Activated B cell treated with CpG ODN at 0.5 μM for 24 hours (primary cell): ENCODE results near the gene ONECUT1. TPM values are rescaled to one million over a fixed set of nuclear protein-coding genes. Genes with fewer than 3 reads are reported as not detected.

ENCODE experiments used
- ATAC-seq: fragments of 200-7000 bp; cut with Tn5 transposase; one replicate; pipeline ENCODE4 v1.10.0; 2021; ENCODE audit warnings: low read depth, mild to moderate bottlenecking, moderate library complexity
- CTCF ChIA-PET: fragments of 350-600 bp; sonication (Branson Sonifier 250); formaldehyde crosslinking; loops from one replicate; lab custom pipeline; 2021; ENCODE audit warnings: antibody characterized with exemption; lab: Charles Lee
- POLR2A ChIA-PET: fragments of 350-600 bp; sonication (Branson Sonifier 250); formaldehyde crosslinking; loops from one replicate; lab custom pipeline; 2021; ENCODE audit warnings: antibody characterized with exemption; lab: Charles Lee
- DNase-seq: peaks from one replicate; pipeline ENCODE4 v3.0.0; 2022
- H3K27ac Mint-ChIP-seq: one replicate; pipeline ENCODE4 v1.8.0; 2020; ENCODE audit warnings: mixed read lengths
- H3K27me3 Mint-ChIP-seq: one replicate; pipeline ENCODE4 v1.8.0; 2021; ENCODE audit warnings: mixed read lengths
- H3K36me3 Mint-ChIP-seq: one replicate; pipeline ENCODE4 v1.8.0; 2021; ENCODE audit warnings: low read depth, mixed read lengths
- H3K4me1 Mint-ChIP-seq: one replicate; pipeline ENCODE4 v1.8.0; 2021; ENCODE audit warnings: mixed read lengths
- H3K4me3 Mint-ChIP-seq: one replicate; pipeline ENCODE4 v1.8.0; 2020; ENCODE audit warnings: mild to moderate bottlenecking, mixed read lengths
- H3K9me3 Mint-ChIP-seq: one replicate; pipeline ENCODE4 v1.8.0; 2020; ENCODE audit warnings: mixed read lengths
- intact Hi-C: fragments of 100-400 bp; cut with micrococcal nuclease; formaldehyde crosslinking; loops from one replicate; pipeline ENCODE4 v1.15.1; 2024
- total RNA-seq: library from RNA; stranded (reverse); gene quantifications from 2 replicates; pipeline ENCODE4 v1.2.3, GENCODE V29; 2022
- TF ChIP-seq, protein P1 (sequence below): fragments of 200-600 bp; IDR thresholded peaks from one replicate; pipeline ENCODE4 v1.8.0; 2022; ENCODE audit warnings: antibody characterized with exemption, mild to moderate bottlenecking

Gene ONECUT1
- total RNA-seq, 1 donor from 2014 or later, result 0.44 TPM

DNA sequence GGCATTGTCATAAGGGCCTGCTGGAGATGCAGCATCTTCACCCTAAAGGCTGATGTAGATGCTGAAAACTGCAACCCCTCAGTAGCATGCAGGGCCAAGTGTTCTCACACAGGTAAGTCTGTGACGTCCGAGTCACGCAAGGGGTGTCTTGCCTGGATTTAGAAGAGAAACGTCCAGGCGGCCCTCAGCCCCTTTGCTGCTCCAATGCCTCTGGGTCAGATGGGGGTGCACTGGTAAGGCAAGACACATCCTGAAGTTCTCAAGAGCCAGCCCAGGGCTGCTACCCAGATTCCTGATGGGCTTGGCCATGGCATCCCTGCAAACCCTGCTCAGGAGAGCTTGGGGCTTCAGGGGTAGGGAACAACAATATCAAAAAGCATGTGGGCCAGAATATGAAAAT is 25.4 kb downstream of the ONECUT1 start:
- Mint-ChIP-seq H3K4me1 (no peaks in the 10 kb centered on the region), H3K27ac (no peak overlapping the region), H3K36me3 (no peaks in the 10 kb centered on the region), H3K9me3 (no peaks in the 10 kb centered on the region), H3K27me3 (peaks cover 29% of the 10 kb centered on the region), H3K4me3 (no peak overlapping the region)
- intact Hi-C loops, result no loop called here
- ATAC-seq (no peak), DNase-seq (no peak)
- TF ChIP-seq, protein P1, sequence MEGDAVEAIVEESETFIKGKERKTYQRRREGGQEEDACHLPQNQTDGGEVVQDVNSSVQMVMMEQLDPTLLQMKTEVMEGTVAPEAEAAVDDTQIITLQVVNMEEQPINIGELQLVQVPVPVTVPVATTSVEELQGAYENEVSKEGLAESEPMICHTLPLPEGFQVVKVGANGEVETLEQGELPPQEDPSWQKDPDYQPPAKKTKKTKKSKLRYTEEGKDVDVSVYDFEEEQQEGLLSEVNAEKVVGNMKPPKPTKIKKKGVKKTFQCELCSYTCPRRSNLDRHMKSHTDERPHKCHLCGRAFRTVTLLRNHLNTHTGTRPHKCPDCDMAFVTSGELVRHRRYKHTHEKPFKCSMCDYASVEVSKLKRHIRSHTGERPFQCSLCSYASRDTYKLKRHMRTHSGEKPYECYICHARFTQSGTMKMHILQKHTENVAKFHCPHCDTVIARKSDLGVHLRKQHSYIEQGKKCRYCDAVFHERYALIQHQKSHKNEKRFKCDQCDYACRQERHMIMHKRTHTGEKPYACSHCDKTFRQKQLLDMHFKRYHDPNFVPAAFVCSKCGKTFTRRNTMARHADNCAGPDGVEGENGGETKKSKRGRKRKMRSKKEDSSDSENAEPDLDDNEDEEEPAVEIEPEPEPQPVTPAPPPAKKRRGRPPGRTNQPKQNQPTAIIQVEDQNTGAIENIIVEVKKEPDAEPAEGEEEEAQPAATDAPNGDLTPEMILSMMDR, result no peak
- ChIA-PET CTCF (interaction anchor here (0.8 kb wide), 1 partner anchor 15 kb away, joined by 3 read pairs; no protein-coding TSS in a partner anchor), POLR2A (interaction anchor here (1.8 kb wide), 1 partner anchor 15 kb away, joined by 6 read pairs; no protein-coding TSS in a partner anchor)

DNA sequence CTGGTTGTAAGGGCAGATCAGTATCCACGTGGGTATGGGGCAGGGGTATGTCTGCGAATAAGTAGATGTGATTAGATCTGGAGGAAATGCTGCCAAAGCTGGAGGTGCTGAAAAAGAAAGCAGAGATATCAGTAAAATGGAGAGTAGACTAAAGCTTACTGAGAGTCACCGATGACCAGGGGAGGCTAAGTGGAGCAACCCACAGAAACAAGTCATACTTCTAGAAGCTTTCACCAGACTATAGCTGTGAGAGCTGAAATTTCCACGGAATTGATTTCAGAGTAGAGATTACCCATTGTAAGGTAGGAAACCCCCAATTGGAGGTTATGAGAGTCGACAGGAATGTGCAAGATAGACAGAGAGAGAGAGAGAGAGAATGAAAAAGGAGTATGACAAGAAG is 27.5 kb downstream of the ONECUT1 start:
- DNase-seq (no peak), ATAC-seq (no peak)
- Mint-ChIP-seq H3K4me1 (no peaks in the 10 kb centered on the region), H3K27me3 (peaks cover 28% of the 10 kb centered on the region), H3K36me3 (no peaks in the 10 kb centered on the region), H3K9me3 (no peaks in the 10 kb centered on the region), H3K4me3 (no peak overlapping the region), H3K27ac (no peak overlapping the region)
- POLR2A ChIA-PET, result no interaction called here
- CTCF ChIA-PET, result interaction anchor here (0.5 kb wide), 1 partner anchor 10 kb away, joined by 3 read pairs; no protein-coding TSS in a partner anchor
- intact Hi-C loops, result no loop called here
- TF ChIP-seq, protein P1, result no peak

- Mint-ChIP-seq H3K27ac (no peak overlapping the region), H3K27me3 (peaks cover 26% of the 10 kb centered on the region), H3K36me3 (no peaks in the 10 kb centered on the region), H3K4me3 (no peak overlapping the region), H3K9me3 (no peaks in the 10 kb centered on the region), H3K4me1 (no peaks in the 10 kb centered on the region)
- intact Hi-C loops, result no loop called here
- ATAC-seq (no peak), DNase-seq (no peak)
- ChIA-PET POLR2A (interaction anchor here (0.6 kb wide), 1 partner anchor 16 kb away, joined by 3 read pairs; no protein-coding TSS in a partner anchor), CTCF (no interaction called here)
- TF ChIP-seq, protein P1, result no peak
Observed at GRCh38 chr15:52760562-52760961, 29.6 kb downstream of the ONECUT1 start.

DNA sequence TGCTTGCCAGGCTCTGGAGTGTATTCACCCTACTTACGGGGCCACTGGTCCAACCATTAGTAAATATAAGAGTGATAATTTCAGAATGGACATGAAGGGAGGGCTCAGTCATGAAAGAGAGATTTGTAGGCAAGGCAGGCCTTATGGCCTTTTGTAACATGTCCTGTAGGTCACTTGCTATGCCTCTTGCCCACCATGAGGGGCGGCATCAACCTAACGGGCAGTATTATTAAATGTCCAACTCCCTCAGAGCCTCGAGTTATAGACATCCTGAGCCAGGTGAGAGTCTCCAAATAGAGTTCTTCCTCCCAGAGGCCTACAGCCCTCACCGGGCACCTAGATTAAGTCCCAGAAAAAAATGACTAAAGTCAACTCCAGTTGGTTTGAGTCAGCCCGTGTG is 30.2 kb downstream of the ONECUT1 start:
- TF ChIP-seq, protein P1, result no peak
- no peak for ATAC-seq
- DNase-seq, result no peak
- H3K36me3 Mint-ChIP-seq, result no peaks in the 10 kb centered on the region
- intact Hi-C loops, result no loop called here
- ChIA-PET POLR2A (interaction anchor here (0.6 kb wide), 1 partner anchor 17 kb away, joined by 3 read pairs; no protein-coding TSS in a partner anchor), CTCF (no interaction called here)
- no peaks in the 10 kb centered on the region for H3K4me1 Mint-ChIP-seq
- no peak overlapping the region for H3K27ac Mint-ChIP-seq
- no peak overlapping the region for H3K4me3 Mint-ChIP-seq
- H3K9me3 Mint-ChIP-seq, result no peaks in the 10 kb centered on the region
- peaks cover 26% of the 10 kb centered on the region for H3K27me3 Mint-ChIP-seq

GRCh38 chr15:52757496-52757895 is 32.6 kb downstream of the ONECUT1 start:
- DNase-seq, result no peak
- CTCF ChIA-PET, result no interaction called here
- intact Hi-C loops, result no loop called here
- no peak for ATAC-seq
- no peak overlapping the region for H3K27ac Mint-ChIP-seq
- no peaks in the 10 kb centered on the region for H3K4me1 Mint-ChIP-seq
- POLR2A ChIA-PET, result no interaction called here
- peaks cover 28% of the 10 kb centered on the region for H3K27me3 Mint-ChIP-seq
- H3K4me3 Mint-ChIP-seq, result no peak overlapping the region
- TF ChIP-seq, protein P1, result no peak
- no peaks in the 10 kb centered on the region for H3K36me3 Mint-ChIP-seq
- no peaks in the 10 kb centered on the region for H3K9me3 Mint-ChIP-seq
